H1 (cell line): ENCODE results near the gene SEL1L. TPM values are rescaled to one million over a fixed set of nuclear protein-coding genes. Genes with fewer than 3 reads are reported as not detected.

Experiments used
- CTCF ChIA-PET: fragments of 300-600 bp; sonication (Branson Sonifier 250); formaldehyde crosslinking; loops from one replicate; lab custom pipeline; 2021; ENCODE audit not compliant: partially characterized antibody; lab: Charles Lee
- POLR2A ChIA-PET: fragments of 300-600 bp; sonication (Branson Sonifier 250); formaldehyde crosslinking; loops from one replicate; lab custom pipeline; 2021; ENCODE audit warnings: inconsistent platforms; ENCODE audit not compliant: partially characterized antibody; lab: Charles Lee
- DNase-seq, 2 experiments: peaks; one replicate each; pipeline versions ENCODE4 v3.0.0 to v3.0.0-alpha.2; 2010 to 2022; ENCODE audit warnings: low spot score in 2 of 2, low read depth in 1 of 2, mixed read lengths in 1 of 2
- FAIRE-seq: peaks from 2 replicates; lab custom pipeline; 2011; peaks lifted over from hg19 to GRCh38; lab: Jason Lieb, UNC
- H2AFZ ChIP-seq: 2 replicates; pipeline ENCODE4 v1.8.1; 2012; ENCODE audit warnings: low read length, inconsistent platforms
- H2AK5ac ChIP-seq: 2 replicates; pipeline ENCODE4 v1.6.1; 2013; ENCODE audit warnings: low read depth, low read length
- H2BK120ac ChIP-seq: replicated peaks from 2 replicates; pipeline ENCODE3; 2013; ENCODE audit warnings: low read depth, low read length, inconsistent platforms
- H2BK12ac ChIP-seq: 2 replicates; pipeline ENCODE4 v1.6.1; 2013; ENCODE audit warnings: low read depth, low read length
- H2BK15ac ChIP-seq: 2 replicates; pipeline ENCODE4 v1.6.1; 2013; ENCODE audit warnings: low read length
- H2BK20ac ChIP-seq: 2 replicates; pipeline ENCODE4 v1.6.1; 2013; ENCODE audit warnings: low read length
- H2BK5ac ChIP-seq: 2 replicates; pipeline ENCODE4 v1.6.1; 2013; ENCODE audit warnings: low read depth, low read length
- H3K14ac ChIP-seq: 2 replicates; pipeline ENCODE4 v1.6.1; 2013; ENCODE audit warnings: inconsistent platforms; ENCODE audit not compliant: insufficient read length
- H3K18ac ChIP-seq: 2 replicates; pipeline ENCODE4 v1.6.1; 2013; ENCODE audit warnings: low read length; ENCODE audit errors: extremely low read depth
- H3K23ac ChIP-seq: 2 replicates; pipeline ENCODE4 v1.6.1; 2013; ENCODE audit warnings: inconsistent platforms; ENCODE audit not compliant: insufficient read length
- H3K23me2 ChIP-seq: 2 replicates; pipeline ENCODE4 v1.6.1; 2013; ENCODE audit warnings: low read depth, low read length
- H3K27ac ChIP-seq: 2 replicates; pipeline ENCODE4 v1.6.1; 2011; ENCODE audit warnings: low read depth, low read length, inconsistent platforms
- H3K27me3 ChIP-seq, 4 experiments: replicated peaks in 1 of 4; 1 replicate in 1 of 4; 2 replicates in 3 of 4; pipeline versions ENCODE4 v1.6.1 to v1.8.1; 2011 to 2013; ENCODE audit warnings: low read length in 3 of 4, mild to moderate bottlenecking in 3 of 4, inconsistent platforms in 2 of 4, mixed read lengths in 2 of 4, moderate library complexity in 1 of 4; ENCODE audit not compliant: control insufficient read depth in 3 of 4, insufficient read depth in 3 of 4; ENCODE audit errors: extremely low read depth in 1 of 4
- H3K36me3 ChIP-seq, 4 experiments: 2 replicates each; pipeline versions ENCODE4 v1.6.1 to v1.8.1; 2011 to 2013; ENCODE audit warnings: mild to moderate bottlenecking in 4 of 4, low read length in 3 of 4, moderate library complexity in 2 of 4, control low read depth in 1 of 4, inconsistent platforms in 1 of 4; ENCODE audit not compliant: insufficient read depth in 4 of 4, control insufficient read depth in 2 of 4
- H3K4ac ChIP-seq: replicated peaks from 2 replicates; pipeline ENCODE3; 2013; ENCODE audit warnings: low read length, low read depth, mixed read lengths, inconsistent platforms; ENCODE audit not compliant: insufficient read length
- H3K4me1 ChIP-seq, 4 experiments: replicated peaks in 1 of 4; 1 replicate in 1 of 4; 2 replicates in 3 of 4; pipeline versions ENCODE4 v1.6.1 to v1.8.1; 2011 to 2013; ENCODE audit warnings: low read length in 3 of 4, inconsistent platforms in 2 of 4, mixed read lengths in 1 of 4; ENCODE audit not compliant: insufficient read depth in 4 of 4, control insufficient read depth in 3 of 4
- H3K4me2 ChIP-seq, 2 experiments: 2 replicates each; pipeline versions ENCODE4 v1.6.1 to v1.8.1; 2011 to 2013; ENCODE audit warnings: low read depth in 2 of 2, low read length in 2 of 2, control low read depth in 1 of 2, inconsistent platforms in 1 of 2, mild to moderate bottlenecking in 1 of 2; ENCODE audit not compliant: insufficient read depth in 1 of 2
- H3K4me3 ChIP-seq, 4 experiments: fragments of 200-600, 300-600 bp in 1 of 4; sonication (generic), shearing (Covaris generic), sonication (Bioruptor Twin) in 1 of 4; 2 replicates each; pipeline versions ENCODE4 v1.5.1 to v1.8.1; 2011 to 2016; ENCODE audit warnings: low read length in 4 of 4, low read depth in 3 of 4, control low read depth in 2 of 4, inconsistent platforms in 2 of 4, mild to moderate bottlenecking in 2 of 4, mixed read lengths in 1 of 4, moderate library complexity in 1 of 4; ENCODE audit not compliant: insufficient read depth in 2 of 4; ENCODE audit errors: extremely low read depth in 1 of 4
- H3K56ac ChIP-seq: replicated peaks from 2 replicates; pipeline ENCODE3; 2013; ENCODE audit warnings: low read depth, mild to moderate bottlenecking, mixed read lengths, low read length, inconsistent platforms; ENCODE audit not compliant: insufficient read length
- H3K79me1 ChIP-seq: 2 replicates; pipeline ENCODE4 v1.6.1; 2013; ENCODE audit warnings: low read depth, low read length, control low read depth
- H3K79me2 ChIP-seq, 2 experiments: 2 replicates each; pipeline versions ENCODE4 v1.6.1 to v1.8.1; 2012 to 2013; ENCODE audit warnings: low read length in 2 of 2, mild to moderate bottlenecking in 2 of 2, inconsistent platforms in 1 of 2; ENCODE audit not compliant: insufficient read depth in 2 of 2, control insufficient read depth in 1 of 2
- H3K9ac ChIP-seq, 4 experiments: replicated peaks in 1 of 4; 1 replicate in 1 of 4; 2 replicates in 3 of 4; pipeline versions ENCODE4 v1.6.1 to v1.8.1; 2011 to 2013; ENCODE audit warnings: low read depth in 3 of 4, low read length in 3 of 4, control low read depth in 2 of 4, mild to moderate bottlenecking in 2 of 4, moderate library complexity in 2 of 4, inconsistent platforms in 1 of 4; ENCODE audit errors: extremely low read depth in 1 of 4
- H3K9me3 ChIP-seq, 2 experiments: 2 replicates each; pipeline versions ENCODE4 v1.6.1 to v1.8.1; 2012 to 2013; ENCODE audit warnings: mild to moderate bottlenecking in 2 of 2, moderate library complexity in 2 of 2, control low read depth in 1 of 2, inconsistent platforms in 1 of 2, low read depth in 1 of 2, low read length in 1 of 2, mixed read lengths in 1 of 2; ENCODE audit not compliant: insufficient read depth in 2 of 2
- H4K20me1 ChIP-seq, 2 experiments: replicated peaks in 1 of 2; 2 replicates each; pipeline versions ENCODE3 to v1.8.1; 2011 to 2013; ENCODE audit warnings: inconsistent platforms in 2 of 2, low read length in 2 of 2, mild to moderate bottlenecking in 1 of 2; ENCODE audit not compliant: insufficient read depth in 2 of 2, control insufficient read depth in 1 of 2
- H4K5ac ChIP-seq: 2 replicates; pipeline ENCODE4 v1.6.1; 2013; ENCODE audit warnings: low read length, low read depth, mixed read lengths, inconsistent platforms; ENCODE audit not compliant: insufficient read length
- H4K8ac ChIP-seq: 2 replicates; pipeline ENCODE4 v1.8.0; 2013; ENCODE audit warnings: mild to moderate bottlenecking, moderate library complexity, low read length, inconsistent platforms; ENCODE audit not compliant: insufficient read depth; ENCODE audit errors: extremely low read depth
- H4K91ac ChIP-seq: replicated peaks from 2 replicates; pipeline ENCODE3; 2013; ENCODE audit warnings: low read length, mixed read lengths, inconsistent platforms; ENCODE audit not compliant: insufficient read length
- CTBP2 ChIP-seq: IDR thresholded peaks from 2 replicates; pipeline ENCODE4 v1.7.0; 2011; ENCODE audit warnings: borderline replicate concordance, mild to moderate bottlenecking, moderate library complexity, mixed read lengths, low read length; ENCODE audit not compliant: insufficient read depth, insufficient read length
- HDAC2 ChIP-seq, 2 experiments: fragments of 300-600 bp in 1 of 2; sonication (generic) in 1 of 2; IDR thresholded peaks; 2 replicates each; pipeline ENCODE4 v1.6.1; 2011 to 2012; ENCODE audit warnings: low read depth in 2 of 2, low read length in 2 of 2, mild to moderate bottlenecking in 2 of 2, moderate library complexity in 2 of 2, borderline replicate concordance in 1 of 2, inconsistent platforms in 1 of 2
- HDAC6 ChIP-seq: IDR thresholded peaks from one replicate; pipeline ENCODE4 v1.7.1; 2012; ENCODE audit warnings: low read depth, mild to moderate bottlenecking, inconsistent platforms, low read length, moderate library complexity
- KDM5A ChIP-seq: fragments of 200-600 bp; IDR thresholded peaks from 2 replicates; pipeline ENCODE4 v1.7.1; 2012; ENCODE audit warnings: mild to moderate bottlenecking, low read length, inconsistent platforms, mixed read lengths
- NRF1 ChIP-seq: IDR thresholded peaks from 2 replicates; pipeline ENCODE4 v1.6.1; 2011; ENCODE audit warnings: mild to moderate bottlenecking, low read depth, low read length, improper control_type of control experiment
- POLR2A ChIP-seq, 2 experiments: IDR thresholded peaks; 1 replicate in 1 of 2; 2 replicates in 1 of 2; pipeline ENCODE4 v1.6.1; 2011; ENCODE audit warnings: low read depth in 2 of 2, low read length in 2 of 2, mild to moderate bottlenecking in 2 of 2; ENCODE audit errors: control extremely low read depth in 1 of 2
- RBBP5 ChIP-seq: IDR thresholded peaks from 2 replicates; pipeline ENCODE4 v1.7.1; 2012; ENCODE audit warnings: low read depth, mild to moderate bottlenecking, inconsistent platforms, low read length, moderate library complexity, borderline replicate concordance
- TAF7 ChIP-seq: optimal IDR thresholded peaks from 2 replicates; pipeline ENCODE3; 2011; ENCODE audit warnings: low read depth, mild to moderate bottlenecking, inconsistent platforms, low read length, moderate library complexity, borderline replicate concordance
- WGBS, 2 experiments: shearing (Covaris generic) in 1 of 2; methylation state at CpG; one replicate each; pipeline versions ENCODE4 v1.1.6 to v1.1.7; 2013 to 2015; ENCODE audit warnings: low lambda C conversion rate in 2 of 2, mixed read lengths in 2 of 2, inconsistent platforms in 1 of 2, low coverage in 1 of 2, missing lambda C conversion rate in 1 of 2; ENCODE audit not compliant: insufficient replicate concordance in 2 of 2, insufficient coverage in 1 of 2, insufficient read length in 1 of 2; ENCODE audit errors: extremely low coverage in 1 of 2, missing lambda C conversion rate in 1 of 2; 5-methylcytosine and 5-hydroxymethylcytosine counted together
- polyA plus RNA-seq, 7 experiments: library from polyadenylated mRNA; depleted of rRNA in 3 of 7; stranded (reverse) in 5 of 7; unstranded in 2 of 7; fragments of >200 nt in 5 of 7; fragments of 200-250 nt in 2 of 7; gene quantifications; 1 replicate in 5 of 7; 2 replicates in 1 of 7; 4 replicates in 1 of 7; pipeline versions ENCODE4 v1.2.1 to v1.2.3, GENCODE V29; 2011 to 2013; ENCODE audit warnings: missing spikeins in 2 of 7, mixed read lengths in 2 of 7
- total RNA-seq: library from RNA; stranded (reverse); fragmentation: NEBNext Ultra II Directional; extraction: Animal tissue kit (Norgen Biotek cat#: 25700); gene quantifications from 2 replicates; pipeline ENCODE4 v1.2.1, GENCODE V29; 2021

SEL1L gene
- total and polyA plus RNA-seq, 2 of the 8 experiments (the other 6 are each of a cell fraction or from before 2014, with no cell fraction given) = 4.3 to 34.9 TPM

DNA sequence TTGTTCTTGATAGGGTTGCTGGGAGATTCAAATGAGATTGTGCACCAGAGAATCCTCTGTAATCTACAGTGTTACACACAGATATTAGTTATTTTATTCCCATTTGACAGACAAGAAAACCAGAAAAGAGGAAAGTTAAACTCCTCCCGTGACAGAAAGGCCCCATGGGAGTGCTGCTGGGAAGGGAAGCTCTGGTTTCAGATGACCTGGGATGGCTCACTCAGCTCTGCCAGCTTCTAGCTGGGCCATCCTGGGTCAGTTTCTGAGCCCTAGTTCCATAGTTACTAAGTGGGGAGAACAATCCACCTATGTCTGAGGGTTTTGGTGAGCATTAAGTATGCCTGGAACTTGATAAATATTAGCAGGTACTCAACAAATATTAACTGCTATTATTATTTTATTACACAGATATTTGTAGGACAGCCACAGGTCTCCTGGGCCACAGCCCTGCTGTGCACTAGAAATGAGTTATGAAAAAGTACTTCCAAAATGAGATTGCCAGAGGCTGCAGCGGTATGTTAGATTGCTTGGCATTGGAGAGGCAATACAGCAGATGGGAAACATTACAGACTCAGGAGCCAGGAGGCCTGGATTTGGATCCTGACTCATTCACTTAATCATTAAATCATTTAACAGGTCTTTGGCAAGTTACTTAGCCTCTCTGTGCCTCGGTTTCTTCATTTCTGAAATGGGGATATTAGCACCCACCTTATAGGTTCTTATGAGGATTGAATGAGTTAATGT lies 86.5 kb downstream of the SEL1L start:
- no peak overlapping the region for H2AK5ac ChIP-seq
- no peaks in the 10 kb centered on the region for H3K79me2 ChIP-seq
- H4K91ac ChIP-seq = no peak overlapping the region
- no peaks in the 10 kb centered on the region for H4K20me1 ChIP-seq
- H3K4me1 ChIP-seq = peaks cover 0 to 10% (median 6%) of the 10 kb centered on the region in 4 experiments; a peak in 4 of 7 replicates
- H3K14ac ChIP-seq = no peak overlapping the region
- no peak overlapping the region for H4K5ac ChIP-seq
- H3K36me3 ChIP-seq = no peaks in the 10 kb centered on the region
- H3K4me3 ChIP-seq = no peak overlapping the region
- H3K4ac ChIP-seq = no peak overlapping the region
- no peak overlapping the region for H4K8ac ChIP-seq
- H2BK5ac ChIP-seq = no peak overlapping the region
- H3K18ac ChIP-seq = no peak overlapping the region
- H2BK120ac ChIP-seq = no peak overlapping the region
- POLR2A ChIA-PET = interaction anchor here (0.6 to 2.2 kb wide), 4 partner anchors 11 to 226 kb away, joined by 3 to 6 read pairs (median 4); partner anchors contain the start of gene GTF2A1
- CTCF ChIA-PET = interaction anchor here (1.0 to 9.5 kb wide), 4 partner anchors 7 to 277 kb away, joined by 3 to 64 read pairs (median 6); no protein-coding TSS in a partner anchor
- no peak overlapping the region for H2BK15ac ChIP-seq
- H3K23me2 ChIP-seq = no peaks in the 10 kb centered on the region; the same call in 1 of the 2 replicates
- H3K23ac ChIP-seq = no peak overlapping the region
- FAIRE-seq (no peak), DNase-seq (no peak)
- WGBS, 2 experiments = 92% methylated on average over 3 of the region's 3 CpGs; no CpG with 5 or more reads in 1 of the 2 experiments
- no peak overlapping the region for H2BK20ac ChIP-seq
- no peaks in the 10 kb centered on the region for H3K79me1 ChIP-seq
- no peak overlapping the region for H3K27ac ChIP-seq
- no peak overlapping the region for H2BK12ac ChIP-seq
- H3K56ac ChIP-seq = no peak overlapping the region
- 0 out of 4 replicates have a peak, but pooled peaks cover 0 to 2% of the 10 kb centered on the region in 2 experiments for H3K9me3 ChIP-seq
- no peak overlapping the region for H2AFZ ChIP-seq
- no peaks in the 10 kb centered on the region; a peak in 2 of 7 replicates for H3K27me3 ChIP-seq
- no peak overlapping the region for H3K9ac ChIP-seq
- H3K4me2 ChIP-seq = no peak overlapping the region
- TF ChIP-seq CTBP2 (no peak), TAF7 (no peak), RBBP5 (no peak), HDAC2 (IDR thresholded peaks at IDR 0.05; ENCODE audit: borderline replicate concordance in 1 of 2, low read depth in 2 of 2, low read length in 2 of 2) (no peak), KDM5A (no peak), POLR2A (IDR thresholded peaks at IDR 0.05; ENCODE audit: control extremely low read depth in 1 of 2, low read depth in 2 of 2, low read length in 2 of 2) (no peak), HDAC6 (no peak), NRF1 (no peak)
